GM18868 (cell line): ENCODE data around the gene RTP4.
A peak's percentile ranks its signal among the peaks of the same experiment; 100 is the strongest.

Source experiments
- ATAC-seq: cut with Tn5 transposase; IDR thresholded peaks from one replicate; pipeline ENCODE4 v1.9.1; 2021; ENCODE audit warnings: mild to moderate bottlenecking, moderate library complexity; ENCODE audit not compliant: unreplicated experiment

Gene RTP4, protein sequence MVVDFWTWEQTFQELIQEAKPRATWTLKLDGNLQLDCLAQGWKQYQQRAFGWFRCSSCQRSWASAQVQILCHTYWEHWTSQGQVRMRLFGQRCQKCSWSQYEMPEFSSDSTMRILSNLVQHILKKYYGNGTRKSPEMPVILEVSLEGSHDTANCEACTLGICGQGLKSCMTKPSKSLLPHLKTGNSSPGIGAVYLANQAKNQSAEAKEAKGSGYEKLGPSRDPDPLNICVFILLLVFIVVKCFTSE

DNA sequence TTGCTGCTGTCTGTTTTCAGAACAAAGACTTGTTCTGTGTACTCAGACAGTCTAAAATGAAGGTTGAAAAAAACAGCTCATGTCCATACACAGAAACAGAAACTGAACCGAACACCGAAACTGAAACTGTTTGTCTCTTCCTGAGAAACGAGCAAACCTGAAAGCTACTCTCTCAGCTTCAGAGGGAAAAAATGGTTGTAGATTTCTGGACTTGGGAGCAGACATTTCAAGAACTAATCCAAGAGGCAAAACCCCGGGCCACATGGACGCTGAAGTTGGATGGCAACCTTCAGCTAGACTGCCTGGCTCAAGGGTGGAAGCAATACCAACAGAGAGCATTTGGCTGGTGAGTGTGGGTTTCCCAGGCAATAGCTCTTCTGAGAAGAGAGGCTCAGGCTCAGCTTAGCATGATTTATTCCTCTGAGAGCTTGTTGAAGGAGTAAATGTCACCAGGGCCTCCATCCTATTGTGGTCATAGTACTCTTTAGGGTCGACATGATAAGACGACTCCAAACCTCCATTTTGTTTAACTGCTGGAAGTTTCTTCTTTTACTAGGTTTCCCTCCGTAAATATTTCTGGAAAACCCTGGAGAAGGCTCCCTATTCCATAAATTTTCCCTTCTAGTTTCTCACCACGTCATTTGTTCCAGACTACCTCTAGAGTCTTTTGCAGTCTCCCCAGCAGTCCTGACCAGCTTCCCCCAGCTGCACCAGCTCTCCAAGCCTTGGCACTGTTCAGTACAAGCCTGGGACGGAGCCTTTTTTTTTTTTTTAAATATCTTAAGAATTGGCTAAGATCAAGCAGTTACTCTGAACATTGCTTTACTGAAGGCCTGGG is at the start of gene RTP4:
RTP4 (plus strand) TSS at position 135 of the 838 bp plus-strand sequence; CDS start at position 192, 57 bp downstream.
- peak; percentile 94 for ATAC-seq

DNA sequence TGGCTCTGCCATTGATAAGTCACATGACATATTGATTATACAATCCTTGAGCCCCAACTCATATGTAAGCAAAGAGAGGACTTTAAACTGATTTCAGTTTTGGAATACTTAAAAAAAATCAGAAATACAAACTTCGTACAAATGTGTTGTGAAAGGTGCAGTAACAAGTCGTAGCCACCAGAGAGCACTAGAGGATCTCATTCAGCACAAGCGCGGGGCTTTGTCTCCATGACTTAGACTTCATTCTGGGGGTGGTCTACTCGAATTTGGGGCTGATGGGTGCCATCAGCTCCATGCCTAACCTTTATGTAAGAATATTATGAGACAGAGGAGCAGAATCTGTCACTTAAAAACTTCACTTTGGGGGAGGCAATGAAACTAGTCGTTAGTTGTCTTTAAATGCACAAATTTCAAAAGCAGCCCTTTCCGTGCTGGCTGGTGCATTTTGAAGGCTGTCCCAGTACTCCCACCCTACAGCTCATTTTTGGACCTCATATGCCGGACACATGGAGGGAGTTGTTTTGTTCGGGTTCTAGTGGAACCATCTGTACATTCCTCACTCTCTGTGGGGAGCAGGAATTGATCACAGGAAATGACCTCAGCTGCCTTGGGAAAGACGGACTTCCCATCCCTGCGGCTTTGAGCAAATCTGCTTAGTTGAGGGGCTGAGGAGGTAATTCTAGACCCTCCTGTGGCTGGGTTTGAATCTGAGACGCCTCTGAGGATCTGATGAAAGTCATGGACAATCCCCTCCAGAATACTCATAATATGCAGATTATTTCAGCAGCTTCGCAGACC is 49.2 kb upstream of the RTP4 start:
- ATAC-seq = peak; percentile 44

DNA sequence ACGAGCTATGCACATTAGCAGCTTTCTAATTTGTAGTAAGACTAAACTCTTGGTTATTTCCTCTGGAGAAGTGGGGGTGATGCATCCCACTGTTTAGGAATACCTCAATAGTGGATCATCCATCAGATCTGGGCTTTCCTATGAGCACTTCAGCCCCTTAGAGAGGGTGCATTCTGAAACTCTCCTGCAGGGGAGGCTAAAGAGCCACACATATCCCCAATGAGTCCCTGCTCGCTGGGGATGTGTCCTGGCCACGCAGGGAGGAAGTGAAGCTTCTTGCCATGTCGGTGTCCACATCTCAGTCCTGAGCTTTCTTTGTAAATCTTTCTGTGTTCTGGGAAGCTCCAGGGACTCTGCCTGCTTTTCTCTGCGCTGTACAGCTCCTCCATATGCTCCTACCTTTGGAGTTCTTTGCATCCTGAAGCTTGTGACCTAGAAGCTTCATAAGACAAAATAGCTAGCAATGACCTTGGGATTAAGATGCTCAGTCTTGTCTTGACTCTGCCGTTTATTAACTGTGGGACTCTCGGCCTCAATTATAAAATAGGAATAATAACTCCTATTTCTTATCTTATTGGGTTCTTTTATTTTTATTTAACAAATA is 48.4 kb upstream of the RTP4 start:
- ATAC-seq = peak; percentile 92

DNA sequence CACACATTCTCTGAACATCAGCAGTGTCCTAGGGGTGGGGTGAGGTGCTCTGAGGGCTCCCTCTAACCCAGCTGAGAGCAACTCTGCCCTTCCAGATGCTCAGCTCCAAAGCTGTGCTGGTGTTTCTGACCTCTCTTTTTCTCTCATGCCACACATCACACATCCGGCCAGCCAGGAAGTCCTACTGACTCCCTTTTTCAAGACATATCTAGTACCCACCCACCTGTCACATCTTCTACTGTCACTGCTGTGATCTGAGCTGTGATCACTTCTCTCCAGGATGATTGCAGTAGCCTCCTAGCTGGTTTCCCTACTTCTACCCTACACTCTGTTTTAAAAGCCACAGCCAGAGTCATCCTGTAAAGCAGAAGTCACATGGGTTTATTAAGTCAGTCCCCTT is 46.4 kb upstream of the RTP4 start:
- ATAC-seq = no peak

DNA sequence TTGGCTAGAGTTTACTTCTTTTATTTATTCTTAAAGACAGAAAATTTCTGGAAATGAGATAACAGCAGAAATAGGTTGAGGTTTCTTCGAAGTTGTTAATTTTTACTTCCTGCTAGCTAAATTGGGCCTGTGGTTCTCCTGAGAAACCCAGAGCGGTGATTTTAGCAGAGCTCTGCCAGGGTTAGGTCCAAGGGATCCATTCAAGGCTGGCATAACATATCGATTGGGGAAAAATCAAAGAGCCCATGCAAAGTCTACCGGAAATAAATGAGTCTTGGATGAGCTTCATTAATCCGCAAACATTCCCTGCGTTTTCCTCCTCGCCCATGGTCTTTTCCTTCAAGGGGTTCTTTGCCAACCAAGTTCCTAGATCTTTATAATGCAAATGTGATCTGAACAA is 45.9 kb upstream of the RTP4 start:
- no peak for ATAC-seq

DNA sequence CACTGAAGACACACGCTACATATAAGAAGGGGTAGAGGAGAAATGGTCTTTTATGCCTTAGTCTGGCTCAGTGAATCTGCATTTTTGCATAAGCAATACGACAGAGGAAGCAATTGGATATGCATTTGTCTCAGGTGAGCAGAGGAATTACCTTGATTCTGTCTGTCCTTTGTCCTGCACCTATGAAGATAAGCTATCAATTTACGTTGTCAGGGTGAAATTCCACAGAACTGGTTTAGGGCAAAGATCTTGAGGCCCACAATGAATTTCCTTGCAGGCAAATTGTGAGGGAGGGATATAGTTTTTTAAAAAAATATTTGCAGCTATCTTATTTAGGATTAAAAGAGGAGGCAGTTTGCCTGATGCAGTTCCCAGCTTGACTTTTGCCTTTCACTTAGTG is 45.1 kb upstream of the RTP4 start:
- ATAC-seq = no peak

DNA sequence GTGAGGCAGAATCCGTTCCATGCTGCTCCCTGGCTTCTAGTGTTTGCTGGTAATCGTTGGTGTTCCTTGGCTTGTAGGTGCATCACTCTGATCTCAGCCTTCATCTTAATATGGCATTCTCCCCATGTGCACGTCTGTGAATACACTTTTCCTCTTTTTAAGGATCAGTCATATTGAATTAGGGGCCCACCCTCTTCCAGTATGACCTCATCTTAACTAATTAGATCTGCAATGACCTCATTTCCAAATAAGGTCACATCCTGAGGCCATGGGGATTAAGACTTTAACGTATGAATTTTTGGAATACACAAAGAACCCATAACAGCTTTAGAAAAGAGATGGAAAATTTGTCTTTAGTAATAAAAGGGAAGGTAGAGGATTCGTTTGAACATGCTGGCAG is 42.6 kb upstream of the RTP4 start:
- no peak for ATAC-seq

DNA sequence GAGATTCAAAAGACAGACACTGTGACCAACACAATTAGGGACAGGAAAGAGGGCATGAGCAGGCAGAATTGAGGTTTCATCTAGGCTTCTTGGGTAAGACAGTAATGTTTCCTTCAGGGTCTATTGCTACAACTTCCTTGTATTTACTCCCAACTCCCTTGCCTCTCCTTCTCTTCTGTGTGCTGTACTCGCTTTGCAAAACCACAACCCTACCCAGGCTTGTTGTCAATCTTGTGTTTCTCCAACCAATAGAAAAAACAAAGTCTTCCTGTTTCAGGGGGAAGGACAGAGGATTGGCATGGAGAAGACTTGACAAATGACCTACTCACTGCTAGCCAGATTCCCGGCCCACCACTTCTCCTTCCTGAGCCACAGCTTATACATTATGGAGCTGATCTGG is 40.3 kb upstream of the RTP4 start:
- no peak for ATAC-seq

DNA sequence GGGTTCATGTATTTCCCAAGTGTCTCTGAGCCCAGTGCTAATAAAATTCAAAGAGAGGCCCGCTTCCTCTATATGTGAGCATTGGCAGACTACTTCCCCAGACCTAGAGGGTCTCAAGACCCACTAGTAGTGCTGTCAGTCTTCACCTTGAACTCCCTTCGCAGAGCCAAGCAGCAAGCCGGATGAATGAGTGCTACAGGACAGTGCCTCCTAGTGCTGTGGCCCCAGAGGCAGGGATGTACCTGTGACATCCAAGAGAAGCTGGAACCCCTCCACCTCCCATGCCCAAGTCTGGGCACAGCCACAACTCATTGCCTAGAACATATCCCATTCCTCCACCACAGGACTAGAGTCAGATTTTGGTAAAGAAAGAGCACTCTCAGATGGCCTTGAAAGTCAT is 39.5 kb upstream of the RTP4 start:
- ATAC-seq = no peak

DNA sequence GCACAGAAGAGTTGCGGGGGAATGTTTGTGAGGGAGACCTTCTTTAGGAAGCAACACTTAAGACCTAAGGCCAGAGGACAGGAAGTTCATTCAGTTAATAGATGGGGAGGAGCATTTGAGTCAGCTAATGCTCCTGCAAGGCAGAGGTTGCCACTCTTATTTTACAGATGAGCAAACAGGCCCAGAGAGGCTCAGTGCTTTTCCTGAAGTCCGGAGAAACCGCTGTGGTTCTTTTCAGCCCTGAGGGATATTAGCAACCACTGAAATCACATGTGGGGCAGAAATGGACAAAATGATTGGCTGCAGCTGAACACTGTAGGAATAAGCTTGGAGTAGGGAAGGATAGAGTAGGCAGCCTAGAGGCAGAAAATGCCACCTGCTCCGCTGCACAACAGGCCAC is 33.3 kb upstream of the RTP4 start:
- ATAC-seq = no peak

DNA sequence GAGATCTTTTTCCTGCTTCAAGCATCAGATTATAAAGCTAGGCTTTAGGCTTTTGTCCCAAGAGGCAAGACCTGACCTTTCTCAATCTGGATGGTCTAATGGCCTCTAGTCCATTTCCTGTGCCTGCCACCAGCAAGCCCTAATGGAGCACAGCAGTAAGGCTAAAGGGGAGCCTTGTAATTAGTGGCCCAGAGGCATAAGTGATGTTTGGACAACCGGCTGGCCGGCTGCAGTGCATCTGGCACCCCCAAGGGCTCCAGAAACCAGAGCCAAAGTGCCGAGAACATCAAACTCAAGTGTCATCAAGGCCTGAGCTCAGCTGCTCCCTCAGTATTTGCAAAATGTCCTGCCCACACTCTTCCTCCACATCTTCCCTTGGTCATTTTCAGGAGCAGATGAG is 31.9 kb upstream of the RTP4 start:
- ATAC-seq = no peak

DNA sequence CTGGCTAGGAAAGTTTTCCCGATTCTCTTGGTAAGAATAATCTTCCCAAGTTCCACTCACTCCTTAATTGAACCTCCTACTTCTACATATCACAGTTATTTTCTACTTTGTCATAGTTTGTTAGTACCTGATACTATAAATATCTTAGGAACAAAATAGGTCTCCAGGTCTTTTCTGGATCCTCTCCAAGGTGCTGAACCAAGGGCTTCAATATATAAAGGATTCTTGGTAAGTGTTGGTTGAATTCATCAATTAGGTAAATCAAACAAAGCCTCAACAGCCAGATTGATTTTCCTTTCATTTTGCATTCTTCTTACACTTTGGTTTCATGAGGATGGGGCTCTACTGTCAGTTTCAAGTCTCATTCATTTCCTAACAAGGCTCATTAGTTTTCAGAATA is 27.6 kb upstream of the RTP4 start:
- no peak for ATAC-seq

DNA sequence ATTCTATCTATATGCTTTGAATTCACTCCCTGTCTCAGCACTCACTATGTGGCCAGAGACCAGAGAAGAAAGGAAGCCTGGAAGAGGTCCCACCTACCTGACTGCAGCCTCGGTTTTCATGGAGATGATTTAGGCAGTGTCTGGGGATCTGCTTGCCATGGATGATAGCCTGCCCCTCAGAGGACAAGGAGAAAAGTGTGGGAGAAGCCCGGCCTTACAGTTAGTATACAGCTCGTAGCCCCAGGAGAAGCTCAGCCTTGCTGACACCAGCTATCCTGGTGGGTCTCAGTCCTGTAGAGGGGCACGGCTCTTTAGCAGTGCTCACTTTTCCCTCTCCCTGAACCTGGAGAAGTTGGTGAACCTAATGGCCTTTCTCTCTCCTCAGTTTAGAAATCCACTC is 25.9 kb upstream of the RTP4 start:
- no peak for ATAC-seq

DNA sequence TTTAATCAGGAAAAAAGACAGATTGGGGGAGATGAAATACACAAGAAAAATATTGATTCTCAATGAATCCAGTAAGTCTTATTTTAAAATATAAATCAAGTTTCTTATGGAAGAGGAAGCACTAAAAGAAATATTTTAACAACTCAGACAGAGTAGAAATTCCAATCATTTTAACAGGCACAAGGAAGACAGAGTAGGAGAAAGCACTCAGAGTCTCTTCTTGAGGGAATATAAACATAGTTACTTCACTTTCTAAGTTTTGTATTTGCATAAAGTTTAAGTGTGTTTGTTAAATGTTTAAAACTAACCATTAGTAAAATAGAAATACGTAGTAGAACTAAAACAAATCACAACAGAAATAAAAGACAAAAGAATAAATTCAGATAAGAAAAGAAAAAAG is 24.5 kb upstream of the RTP4 start:
- no peak for ATAC-seq

DNA sequence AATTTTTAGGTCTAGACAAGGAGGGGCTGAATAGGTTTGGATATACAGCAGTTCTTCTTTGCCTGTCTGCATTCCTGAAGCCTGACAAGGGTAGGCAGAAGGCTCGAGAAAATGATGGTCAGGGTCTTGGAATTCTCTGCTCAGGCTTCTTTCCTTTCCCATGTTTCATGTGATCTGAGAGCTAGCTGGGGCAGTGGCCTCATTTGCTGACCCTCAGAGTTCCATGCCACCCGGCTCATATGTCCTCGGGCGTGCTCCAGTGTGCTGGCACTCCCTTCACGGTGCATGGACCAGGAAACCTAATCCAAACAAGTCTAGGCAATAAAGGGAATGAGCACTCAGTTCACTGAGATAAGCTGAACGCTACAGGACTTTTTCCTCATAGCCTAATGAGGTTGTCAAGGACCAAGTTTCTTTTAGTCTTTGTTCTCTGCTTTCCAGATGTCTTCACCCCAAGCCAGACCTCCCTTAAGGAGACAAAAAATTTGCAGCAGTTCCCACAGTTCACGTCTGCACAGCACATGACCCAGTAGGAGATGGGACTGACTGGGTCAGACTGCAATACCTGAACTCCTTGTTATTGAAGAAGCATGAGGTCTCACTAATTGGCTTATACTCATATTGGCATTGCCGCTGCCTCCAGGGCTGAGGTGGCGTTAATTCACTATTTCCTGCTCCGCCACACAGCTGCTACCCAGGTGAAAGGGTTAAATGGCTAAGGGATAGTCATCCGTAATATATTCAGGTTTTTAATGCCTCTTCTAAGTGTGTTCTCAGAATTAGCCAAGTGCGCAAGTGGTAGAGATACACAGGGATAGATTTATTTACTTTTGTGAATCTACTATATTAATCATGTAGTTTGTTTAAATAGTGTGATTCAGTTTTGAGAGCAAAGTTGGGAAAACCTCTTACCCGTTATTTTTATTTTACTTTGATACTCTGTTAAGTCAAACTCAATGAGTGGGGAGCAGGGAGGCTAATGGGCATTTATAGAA is 15.3 kb upstream of the RTP4 start:
- ATAC-seq = no peak

DNA sequence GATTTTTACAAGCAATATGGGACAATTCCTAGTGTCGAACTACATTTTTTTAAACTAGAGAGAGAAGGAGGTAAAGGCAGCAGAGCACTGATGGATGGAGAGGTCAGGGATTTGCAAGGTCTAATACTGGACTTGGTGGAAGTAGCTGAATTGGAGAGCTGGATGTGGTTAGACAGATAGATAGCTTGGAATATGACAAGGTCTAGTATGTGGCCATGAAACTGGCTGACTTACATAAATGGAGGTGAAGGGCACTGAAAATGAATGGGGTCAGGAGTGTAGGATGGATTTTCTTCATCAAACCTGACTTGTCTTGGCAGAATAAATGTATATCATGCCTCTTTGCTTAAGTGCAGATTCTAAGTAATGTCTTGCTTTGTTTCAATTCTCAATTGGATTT is 10.1 kb upstream of the RTP4 start:
- no peak for ATAC-seq

DNA sequence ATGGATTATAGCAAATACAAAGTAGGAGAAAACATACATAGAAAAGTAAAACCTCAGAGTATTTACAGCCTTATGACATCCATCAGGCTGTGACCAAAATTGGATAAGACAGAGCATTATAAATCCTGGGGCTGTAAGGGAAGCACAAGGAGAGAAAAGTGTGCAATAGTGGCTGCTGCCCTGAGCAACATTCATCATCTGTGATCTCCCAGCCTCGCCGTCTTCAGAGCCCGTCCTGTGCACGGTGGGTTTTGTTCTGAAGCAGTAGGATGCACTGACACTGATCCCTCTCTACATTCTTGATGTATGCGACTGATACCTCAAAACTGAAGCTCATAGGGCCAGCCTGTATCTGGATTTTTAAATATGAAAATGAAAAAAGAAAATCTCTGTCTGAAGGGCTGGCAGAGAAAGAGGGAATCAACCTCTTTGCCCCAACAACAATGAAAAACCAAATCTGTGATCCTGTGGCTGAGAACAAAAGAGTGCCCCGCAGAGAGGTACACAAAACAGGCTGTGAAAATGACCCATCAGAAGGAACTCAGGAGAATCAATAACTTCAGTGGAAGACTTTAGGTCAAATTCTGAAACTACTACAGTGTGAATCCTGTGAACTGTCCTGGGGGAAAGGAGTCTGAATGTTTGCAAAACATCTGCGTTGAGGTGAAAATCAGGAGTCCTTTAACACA is 8.2 kb upstream of the RTP4 start:
- no peak for ATAC-seq

DNA sequence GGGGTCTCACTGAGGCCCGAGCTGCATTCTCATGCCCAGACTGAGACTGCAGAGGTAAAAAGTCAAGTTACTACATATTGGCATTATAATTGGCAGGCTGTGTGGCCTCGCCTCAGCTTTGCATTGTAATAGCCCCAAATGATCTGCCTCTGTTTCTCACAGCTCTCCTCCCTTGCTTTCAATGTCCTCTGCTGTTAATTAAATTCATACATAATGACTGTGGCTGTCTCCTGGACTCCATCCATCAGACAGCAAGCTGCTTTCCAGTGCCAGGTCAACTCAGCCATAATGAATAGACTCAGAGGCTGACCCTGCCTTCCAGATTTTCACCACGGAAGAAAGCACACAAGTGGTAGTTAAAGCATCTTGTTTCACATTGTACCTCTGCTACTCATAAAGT is 7.6 kb upstream of the RTP4 start:
- ATAC-seq = no peak

DNA sequence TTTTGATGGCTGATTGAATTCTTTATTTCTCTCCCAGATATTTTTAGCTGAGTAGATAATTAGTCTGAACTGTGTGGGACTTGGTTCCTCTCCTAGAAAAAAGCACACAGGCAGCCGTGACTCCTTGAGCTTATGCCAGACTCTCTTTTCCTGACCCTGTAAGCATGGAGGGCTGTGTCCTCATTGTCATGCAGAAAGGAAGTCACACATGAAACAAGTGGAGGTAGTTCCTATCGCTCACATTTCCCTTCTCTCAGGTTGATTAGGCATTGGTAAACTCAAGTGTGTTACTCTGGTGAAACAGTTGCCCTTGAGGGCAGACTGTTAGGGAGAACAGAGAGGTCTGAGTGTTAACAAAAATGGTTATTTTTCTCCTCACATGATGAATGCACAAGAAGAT is 6.3 kb upstream of the RTP4 start:
- ATAC-seq = no peak
